Ovary (tissue), 9 donors: ENCODE results near the gene REC114. TPM values are rescaled to one million over a fixed set of nuclear protein-coding genes. Genes with fewer than 3 reads are reported as not detected.
"Not testable (repeated sequence)": the region's sequence is repeated elsewhere in the genome, so short reads cannot be mapped to it uniquely, and the experiment has no call there.

Experiments
- DNase-seq, 5 donors: peaks; one replicate each; pipeline ENCODE4 v3.0.0-alpha.2; 2019 to 2020
- H3K27ac ChIP-seq, 2 donors: fragments of 200-600 bp; one replicate each; pipeline versions ENCODE4 v1.5.1 to v1.8.0; 2019 to 2022
- H3K27me3 ChIP-seq: fragments of 200-600 bp; one replicate; pipeline ENCODE4 v1.8.0; 2022
- H3K36me3 ChIP-seq: fragments of 200-600 bp; sonication (generic); one replicate; pipeline ENCODE4 v1.5.1; 2019
- H3K4me1 ChIP-seq: one replicate; pipeline ENCODE4 v1.8.1; 2013; ENCODE audit warnings: mild to moderate bottlenecking, moderate library complexity; ENCODE audit not compliant: insufficient read depth
- H3K4me3 ChIP-seq: fragments of 200-600 bp; sonication (generic); one replicate; pipeline ENCODE4 v1.5.1; 2017
- H3K9me3 ChIP-seq, 2 donors: fragments of 200-600 bp in 1 of 2; sonication (generic) in 1 of 2; one replicate each; pipeline versions ENCODE4 v1.5.1 to v1.8.1; 2013 to 2019; ENCODE audit warnings: mild to moderate bottlenecking in 1 of 2, moderate library complexity in 1 of 2
- CTCF ChIP-seq, 3 donors: fragments of 450-650 bp in 2 of 3; fragments of 200-600 bp in 1 of 3; IDR thresholded peaks; one replicate each; pipeline versions ENCODE4 v1.5.1 to v1.8.0; 2016 to 2022; ENCODE audit warnings: antibody characterized with exemption in 3 of 3, mild to moderate bottlenecking in 1 of 3
- EP300 ChIP-seq: sonication (generic); formaldehyde crosslinking; IDR thresholded peaks from one replicate; pipeline ENCODE4 v1.6.1; 2017; ENCODE audit warnings: antibody characterized with exemption
- POLR2A ChIP-seq: fragments of 450-650 bp; IDR thresholded peaks from one replicate; pipeline ENCODE4 v1.6.1; 2017; ENCODE audit warnings: antibody characterized with exemption, mild to moderate bottlenecking, moderate library complexity
- WGBS, 3 donors: extraction: QIAGEN DNeasy Blood & Tissue Kit in 1 of 3; methylation state at CpG; one replicate each; pipeline versions ENCODE4 v1.1.5 to v1.1.7; 2013 to 2017; 5-methylcytosine and 5-hydroxymethylcytosine counted together
- intact Hi-C, 4 donors: fragments of 100-400 bp; cut with DNase I; formaldehyde crosslinking; loops; one replicate each; pipeline versions ENCODE4 v1.11.0 to v1.15.1; 2022 to 2023
- polyA plus RNA-seq, 2 donors: library from polyadenylated mRNA; stranded (reverse); fragments of 200-250 nt in 1 of 2; fragments of 350-450 nt in 1 of 2; fragmentation: Illumina TruSeq in 1 of 2; extraction: RNeasy Lipid Tissue Mini Kit (QIAGEN cat#74804) in 1 of 2; gene quantifications; one replicate each; pipeline ENCODE4 v1.2.3, GENCODE V29; 2013 to 2014
- total RNA-seq, 7 donors: library from RNA; depleted of rRNA in 2 of 7; stranded (reverse); fragments of >200 nt in 2 of 7; fragmentation: NEBNext Ultra II Directional in 3 of 7; extraction: Animal tissue kit (Norgen Biotek cat#: 25700) in 3 of 7; gene quantifications; one replicate each; pipeline versions ENCODE4 v1.1.0 to v1.2.4, GENCODE V29; 2016 to 2023
- donor health status: DM: no; HTN: no; CAD: no; lungs with moderate emphysema.
- donor health status: DM: no; HTN: no; CAD: no.
- donor health status: Bipolar disorder and iron deficiency.
- donor health status: DM: yes; HTN: yes; CAD: no.
- donor health status: DM: no; HTN: no; CAD: no.
- donor health status: DM: yes; HTN: yes; CAD: no.

REC114 gene
- total and polyA plus RNA-seq, 9 donors, result 0.51 TPM; not detected in 8

- 77 to 90% (median 83%) methylated on average over 9 of the region's 9 CpGs for WGBS, 3 donors
- H3K36me3 ChIP-seq, result no peaks in the 10 kb centered on the region
- H3K4me3 ChIP-seq, result no peak overlapping the region
- intact Hi-C loops, result no loop called here
- no peak overlapping the region for H3K27ac ChIP-seq
- TF ChIP-seq CTCF (IDR thresholded peaks at IDR 0.05) (no peak), EP300 (no peak), POLR2A (no peak)
- DNase-seq, result no peak
- H3K27me3 ChIP-seq, result no peaks in the 10 kb centered on the region
- H3K9me3 ChIP-seq, result no peaks in the 10 kb centered on the region
- no peaks in the 10 kb centered on the region for H3K4me1 ChIP-seq
Measured at GRCh38 chr15:73539212-73540128, 96.5 kb downstream of the REC114 start.

GRCh38 chr15:73540161-73540560, 97.2 kb downstream of the REC114 start:
- H3K9me3 ChIP-seq, result no peaks in the 10 kb centered on the region
- H3K27me3 ChIP-seq, result no peaks in the 10 kb centered on the region
- TF ChIP-seq CTCF (IDR thresholded peaks at IDR 0.05) (no peak), EP300 (no peak), POLR2A (no peak)
- intact Hi-C loops, result no loop called here
- no peak overlapping the region for H3K27ac ChIP-seq
- H3K36me3 ChIP-seq, result no peaks in the 10 kb centered on the region
- 70 to 90% (median 87%) methylated on average over 3 of the region's 3 CpGs for WGBS, 3 donors
- no peak for DNase-seq
- H3K4me1 ChIP-seq, result no peaks in the 10 kb centered on the region
- H3K4me3 ChIP-seq, result no peak overlapping the region

GRCh38 chr15:73541479-73541878, 98.5 kb downstream of the REC114 start:
- intact Hi-C loops, result no loop called here
- Histone ChIP-seq H3K27me3 (no peaks in the 10 kb centered on the region), H3K4me1 (no peaks in the 10 kb centered on the region), H3K9me3 (no peaks in the 10 kb centered on the region), H3K4me3 (no peak overlapping the region), H3K27ac (no peak overlapping the region), H3K36me3 (no peaks in the 10 kb centered on the region)
- no peak for TF ChIP-seq POLR2A
- TF ChIP-seq EP300, result no peak
- TF ChIP-seq CTCF (IDR thresholded peaks at IDR 0.05), result no peak
- no peak for DNase-seq

- H3K9me3 ChIP-seq, H3K27me3 ChIP-seq, H3K36me3 ChIP-seq, H3K4me3 ChIP-seq, intact Hi-C loops, H3K4me1 ChIP-seq, DNase-seq, H3K27ac ChIP-seq: not testable (repeated sequence)
- 82 to 92% (median 90%) methylated on average over 3 of the region's 3 CpGs for WGBS, 3 donors
Measured at GRCh38 chr15:73548925-73549324, 106.0 kb downstream of the REC114 start.

GRCh38 chr15:73550190-73550589, 107.2 kb downstream of the REC114 start:
- H3K4me3 ChIP-seq, result no peak overlapping the region
- intact Hi-C loops, result loop anchor here in 1 of 4 donors (10.0 kb wide), 1 partner anchor 85 kb away; the partner anchor contains the start of gene NPTN
- no peaks in the 10 kb centered on the region for H3K4me1 ChIP-seq
- no peak overlapping the region for H3K27ac ChIP-seq
- H3K36me3 ChIP-seq, result no peaks in the 10 kb centered on the region
- no peaks in the 10 kb centered on the region for H3K27me3 ChIP-seq
- DNase-seq, result no peak
- TF ChIP-seq CTCF (IDR thresholded peaks at IDR 0.05), result no peak
- H3K9me3 ChIP-seq, result no peaks in the 10 kb centered on the region
